ENCODE measurements around the gene GAD1. TPM values are rescaled to one million over a fixed set of nuclear protein-coding genes. Genes with fewer than 3 reads are reported as not detected.

GAD1 gene
- total and polyA plus RNA-seq, 2 donors (not counting 3 experiments of a cell fraction or from before 2014, with no cell fraction given): 0.60 to 0.62 TPM

GRCh38 chr2:170883683-170884082 lies 67.0 kb downstream of the GAD1 start:
- no peaks in the 10 kb centered on the region for H4K20me1 ChIP-seq (replicated peaks; ENCODE audit: control insufficient read depth, extremely low read depth, insufficient read depth, low read length)
- no peak overlapping the region for H3K9ac ChIP-seq (replicated peaks; ENCODE audit: extremely low read depth, insufficient read depth, low read length)
- no peak for DNase-seq (ENCODE audit: low read depth, low spot score)
- no peak for FAIRE-seq
- no peak overlapping the region for H3K27ac ChIP-seq (ENCODE audit: insufficient read depth, low read depth, low read length)
- H3K36me3 ChIP-seq (ENCODE audit: control insufficient read depth in 2 of 2, extremely low read depth in 1 of 2, insufficient read depth in 2 of 2, low read length in 2 of 2): no peaks in the 10 kb centered on the region
- intact Hi-C loops (cut with micrococcal nuclease) (no loop called here), dilution Hi-C loops (cut with MboI; ENCODE audit: extremely low pct_ligation_motif_present, low sequenced_read_pairs) (no loop called here)
- no peak overlapping the region for H3K4me2 ChIP-seq (ENCODE audit: insufficient read depth, low read length)
- no peaks in the 10 kb centered on the region for H3K9me1 ChIP-seq (replicated peaks; ENCODE audit: control insufficient read depth, extremely low read depth, insufficient read depth, low read length)
- H2AFZ ChIP-seq (ENCODE audit: low read depth, low read length): no peak overlapping the region
- H3K27me3 ChIP-seq (ENCODE audit: control insufficient read depth in 2 of 2, insufficient read depth in 2 of 2, low read length in 2 of 2): peaks cover 1 to 10% of the 10 kb centered on the region in 2 experiments
- H3K4me1 ChIP-seq (ENCODE audit: control insufficient read depth, extremely low read depth, insufficient read depth, low read length): no peaks in the 10 kb centered on the region
- ChIA-PET POLR2A (no interaction called here), CTCF (interaction anchor here (0.7 to 1.7 kb wide), 2 partner anchors 10 to 16 kb away, joined by 3 read pairs; no protein-coding TSS in a partner anchor)
- BruUV-seq (replicated peaks): no TSS peak
- no peaks in the 10 kb centered on the region for H3K9me3 ChIP-seq (replicated peaks; ENCODE audit: control insufficient read depth, insufficient read depth, low read length)
- TF ChIP-seq MAX (IDR thresholded peaks at IDR 0.05; ENCODE audit: insufficient read depth, insufficient read length) (no peak), POLR2A (IDR thresholded peaks at IDR 0.05; ENCODE audit: low read depth, low read length) (no peak), MYC (IDR thresholded peaks at IDR 0.05; ENCODE audit: low read depth, low read length) (no peak), GATA2 (IDR thresholded peaks at IDR 0.05; ENCODE audit: insufficient read depth, insufficient read length, low read depth, low read length) (no peak)
- no peaks in the 10 kb centered on the region for H3K79me2 ChIP-seq (ENCODE audit: control insufficient read depth, insufficient read depth, low read length)
- no peak overlapping the region for H3K4me3 ChIP-seq (replicated peaks in 1 of 3; ENCODE audit: insufficient read depth in 1 of 3, low read depth in 1 of 3, low read length in 3 of 3)

GRCh38 chr2:170885130-170885791 lies 68.6 kb downstream of the GAD1 start:
- H3K79me2 ChIP-seq (ENCODE audit: control insufficient read depth, insufficient read depth, low read length): no peaks in the 10 kb centered on the region
- ChIA-PET CTCF (interaction anchor here (1.4 to 1.7 kb wide), 4 partner anchors 10 to 561 kb away, joined by 3 to 7 read pairs (median 4); no protein-coding TSS in a partner anchor), POLR2A (no interaction called here)
- TF ChIP-seq POLR2AphosphoS5 (IDR thresholded peaks at IDR 0.05; ENCODE audit: insufficient read depth, low read depth, low read length) (no peak), MAX (IDR thresholded peaks at IDR 0.05; ENCODE audit: insufficient read depth, insufficient read length) (no peak), POLR2A (IDR thresholded peaks at IDR 0.05; ENCODE audit: low read depth, low read length) (no peak), MYC (IDR thresholded peaks at IDR 0.05; ENCODE audit: low read depth, low read length) (no peak), CTCF (IDR thresholded peaks at IDR 0.05; ENCODE audit: extremely low read depth in 1 of 2, insufficient read depth in 1 of 2, low read depth in 1 of 2, low read length in 2 of 2) (no peak), GATA2 (IDR thresholded peaks at IDR 0.05; ENCODE audit: insufficient read depth, insufficient read length, low read depth, low read length) (no peak), EZH2 (IDR thresholded peaks at IDR 0.05; ENCODE audit: borderline replicate concordance, low read depth, low read length, severe bottlenecking) (no peak), JUN (IDR thresholded peaks at IDR 0.05; ENCODE audit: borderline replicate concordance, insufficient read depth, insufficient read length, low read depth) (no peak), FOS (IDR thresholded peaks at IDR 0.05; ENCODE audit: borderline replicate concordance, insufficient read depth, low read length) (no peak)
- H4K20me1 ChIP-seq (replicated peaks; ENCODE audit: control insufficient read depth, extremely low read depth, insufficient read depth, low read length): no peaks in the 10 kb centered on the region
- H3K9me1 ChIP-seq (replicated peaks; ENCODE audit: control insufficient read depth, extremely low read depth, insufficient read depth, low read length): no peaks in the 10 kb centered on the region
- BruUV-seq (replicated peaks): no TSS peak
- DNase-seq (ENCODE audit: low read depth, low spot score): no peak
- no peaks in the 10 kb centered on the region for H3K4me1 ChIP-seq (ENCODE audit: control insufficient read depth, extremely low read depth, insufficient read depth, low read length)
- H3K9ac ChIP-seq (replicated peaks; ENCODE audit: extremely low read depth, insufficient read depth, low read length): no peak overlapping the region
- no peak for FAIRE-seq
- H3K4me3 ChIP-seq (replicated peaks in 1 of 3; ENCODE audit: insufficient read depth in 1 of 3, low read depth in 1 of 3, low read length in 3 of 3): no peak overlapping the region
- H3K36me3 ChIP-seq (ENCODE audit: control insufficient read depth in 2 of 2, extremely low read depth in 1 of 2, insufficient read depth in 2 of 2, low read length in 2 of 2): no peaks in the 10 kb centered on the region
- dilution Hi-C loops (cut with MboI; ENCODE audit: extremely low pct_ligation_motif_present, low sequenced_read_pairs): no loop called here
- H3K4me2 ChIP-seq (ENCODE audit: insufficient read depth, low read length): no peak overlapping the region
- intact Hi-C loops (cut with micrococcal nuclease): no loop called here
- no peaks in the 10 kb centered on the region for H3K9me3 ChIP-seq (replicated peaks; ENCODE audit: control insufficient read depth, insufficient read depth, low read length)
- peaks cover 1 to 10% of the 10 kb centered on the region in 2 experiments for H3K27me3 ChIP-seq (ENCODE audit: control insufficient read depth in 2 of 2, insufficient read depth in 2 of 2, low read length in 2 of 2)
- no peak overlapping the region for H2AFZ ChIP-seq (ENCODE audit: low read depth, low read length)
- H3K27ac ChIP-seq (ENCODE audit: insufficient read depth, low read depth, low read length): no peak overlapping the region
